GM12878 (cell line): Measurements from ENCODE around the gene SLC34A1. TPM values are rescaled to one million over a fixed set of nuclear protein-coding genes. Genes with fewer than 3 reads are reported as not detected.

Experiments used
- CEBPB ChIP-seq, 2 experiments: fragments of 150-350 bp in 1 of 2; IDR thresholded peaks; 2 replicates each; pipeline ENCODE4 v1.6.1; 2012 to 2014; ENCODE audit warnings: low read depth in 2 of 2, low read length in 2 of 2, borderline replicate concordance in 1 of 2, inconsistent platforms in 1 of 2
- CTCF ChIP-seq, 3 experiments: IDR thresholded peaks in 2 of 3; conservative IDR thresholded peaks in 1 of 3; 2 replicates each; pipeline ENCODE4 v1.5.1; 2011; ENCODE audit warnings: low read depth in 3 of 3, low read length in 3 of 3, mild to moderate bottlenecking in 3 of 3, control low read depth in 2 of 3, moderate library complexity in 2 of 3, inconsistent platforms in 1 of 3, mixed read lengths in 1 of 3; ENCODE audit not compliant: control insufficient read depth in 2 of 3, insufficient read depth in 1 of 3; ENCODE audit errors: extremely low read depth in 1 of 3
- CUX1 ChIP-seq: IDR thresholded peaks from 2 replicates; pipeline ENCODE4 v1.6.1; 2012; ENCODE audit warnings: improper control_type of control experiment, low read depth, low read length; ENCODE audit not compliant: insufficient replicate concordance
- ESRRA ChIP-seq: IDR thresholded peaks from 2 replicates; pipeline ENCODE4 v1.6.1; 2012; ENCODE audit warnings: mild to moderate bottlenecking, low read length, improper control_type of control experiment
- FOS ChIP-seq: IDR thresholded peaks from 3 replicates; pipeline ENCODE4 v1.6.1; 2011; ENCODE audit warnings: borderline replicate concordance; ENCODE audit not compliant: insufficient read length; ENCODE audit errors: extremely low read depth
- MXI1 ChIP-seq: fragments of 150-350 bp; IDR thresholded peaks from 2 replicates; pipeline ENCODE4 v1.6.1; 2011; ENCODE audit warnings: low read depth, mild to moderate bottlenecking, inconsistent platforms, low read length, improper control_type of control experiment
- NR2C2 ChIP-seq: IDR thresholded peaks from 2 replicates; pipeline ENCODE4 v1.6.1; 2011; ENCODE audit warnings: borderline replicate concordance, low read depth; ENCODE audit not compliant: control insufficient read depth, insufficient read length
- RCOR1 ChIP-seq: conservative IDR thresholded peaks from 2 replicates; pipeline ENCODE4 v1.6.1; 2012; ENCODE audit warnings: low read depth, low read length, improper control_type of control experiment
- RELA ChIP-seq: fragments of 450-650 bp; IDR thresholded peaks from 2 replicates; pipeline ENCODE4 v1.8.0; 2014; ENCODE audit warnings: borderline replicate concordance; ENCODE audit not compliant: partially characterized antibody
- SMAD5 ChIP-seq: IDR thresholded peaks from 2 replicates; pipeline ENCODE4 v1.6.1; 2016; ENCODE audit warnings: antibody characterized with exemption, low read depth
- TAF1 ChIP-seq: IDR thresholded peaks from 2 replicates; pipeline ENCODE4 v1.6.1; 2011; ENCODE audit warnings: mild to moderate bottlenecking, low read depth, low read length, borderline replicate concordance
- TCF12 ChIP-seq: IDR thresholded peaks from 2 replicates; pipeline ENCODE4 v1.6.1; 2011; ENCODE audit warnings: low read depth, mild to moderate bottlenecking, low read length
- WRNIP1 ChIP-seq: IDR thresholded peaks from 2 replicates; pipeline ENCODE4 v1.6.1; 2011; ENCODE audit warnings: low read depth, low read length, improper control_type of control experiment, borderline replicate concordance
- YY1 ChIP-seq: IDR thresholded peaks from 2 replicates; pipeline ENCODE4 v1.6.1; 2011; ENCODE audit warnings: low read depth, mild to moderate bottlenecking, low read length
- ZNF274 ChIP-seq: IDR thresholded peaks from one replicate; pipeline ENCODE4 v1.8.0; 2011; ENCODE audit not compliant: insufficient read length, insufficient read depth
- ZNF622 ChIP-seq: fragments of 450-650 bp; IDR thresholded peaks from 2 replicates; pipeline ENCODE4 v1.6.1; 2017; ENCODE audit warnings: mild to moderate bottlenecking, inconsistent platforms
- polyA plus RNA-seq, 11 experiments: library from polyadenylated mRNA; depleted of rRNA in 4 of 11; unstranded in 6 of 11; stranded (reverse) in 5 of 11; fragments of >200 nt; fragmentation: Nextera tagmentation in 4 of 11; fragmentation: Illumina TruSeq in 1 of 11; extraction: Ambion mirVana in 4 of 11; extraction: Trizol in 1 of 11; gene quantifications; 1 replicate in 1 of 11; 2 replicates in 10 of 11; pipeline versions ENCODE4 v1.2.1 to v1.2.3, GENCODE V29; 2011 to 2016; ENCODE audit warnings: inconsistent platforms in 2 of 11, missing spikeins in 2 of 11, low read depth in 1 of 11
- total RNA-seq, 4 experiments: library from RNA; depleted of rRNA in 3 of 4; stranded (reverse); fragments of >200 nt in 3 of 4; fragmentation: Illumina TruSeq in 1 of 4; extraction: Trizol in 1 of 4; gene quantifications; 2 replicates each; pipeline versions ENCODE4 v1.2.1 to v1.2.3, GENCODE V29; 2013 to 2021
- TF ChIP-seq, protein P1 (sequence below): IDR thresholded peaks from 2 replicates; pipeline ENCODE4 v1.6.1; 2012; ENCODE audit warnings: low read depth, low read length, improper control_type of control experiment

SLC34A1 gene
- total and polyA plus RNA-seq, 10 of the 15 experiments (the other 5 are each of a cell fraction or from before 2014, with no cell fraction given) = 0.03 to 0.14 (median 0.09) TPM; not detected in 2

DNA sequence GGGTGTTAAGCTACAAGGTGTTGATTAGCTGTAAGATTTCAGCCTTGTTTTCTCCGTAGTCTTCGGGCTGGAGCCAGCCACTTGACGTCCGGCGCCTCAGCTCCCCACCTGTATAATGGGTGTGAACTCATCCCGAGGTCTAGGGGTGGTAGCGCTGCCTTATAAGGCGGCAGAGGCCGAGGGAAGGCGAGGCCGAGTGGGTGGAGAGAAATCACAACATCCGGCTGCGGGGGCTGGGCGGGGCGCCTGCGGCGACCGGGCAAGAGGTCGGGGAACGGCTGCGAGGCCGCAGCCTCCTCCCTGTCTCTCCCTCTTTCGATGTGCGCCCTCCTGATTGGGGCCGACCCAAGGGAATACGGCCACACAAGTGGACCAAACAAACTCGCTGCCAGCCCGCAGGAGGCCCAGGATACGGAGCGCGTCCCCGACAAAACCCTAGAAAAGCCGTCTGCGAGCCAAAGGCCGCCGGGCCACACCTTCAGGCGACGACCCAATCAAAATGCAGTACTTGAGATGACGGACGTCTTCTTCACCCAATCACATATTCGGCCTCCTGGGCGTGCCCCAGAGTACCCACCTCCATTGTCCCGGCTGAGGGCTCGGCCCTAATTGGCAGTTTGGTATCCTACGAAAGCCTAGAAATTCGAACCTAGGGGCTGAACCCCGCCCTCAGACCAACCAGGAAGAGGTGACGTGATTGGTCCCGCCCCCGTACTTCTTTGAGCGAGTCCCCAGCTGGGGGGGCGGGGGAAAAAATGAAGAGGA lies 41.7 kb downstream of the SLC34A1 start (continued):
- TF ChIP-seq CTCF (IDR thresholded peaks at IDR 0.05 in 2 of 3, conservative IDR thresholded peaks at IDR 0.05 in 1 of 3; ENCODE audit: control insufficient read depth in 2 of 3, extremely low read depth in 1 of 3, insufficient read depth in 1 of 3, low read depth in 3 of 3, low read length in 3 of 3) = no peak
- peak; percentile 80 for TF ChIP-seq RELA
- no peak for TF ChIP-seq ZNF622
- peak; percentile 79 for TF ChIP-seq TAF1
- TF ChIP-seq ESRRA = no peak
- no peak; the same call in 1 of the 2 replicates for TF ChIP-seq MXI1
- TF ChIP-seq NR2C2 = no peak
- peak; percentile 71 for TF ChIP-seq YY1
- TF ChIP-seq, protein P1, sequence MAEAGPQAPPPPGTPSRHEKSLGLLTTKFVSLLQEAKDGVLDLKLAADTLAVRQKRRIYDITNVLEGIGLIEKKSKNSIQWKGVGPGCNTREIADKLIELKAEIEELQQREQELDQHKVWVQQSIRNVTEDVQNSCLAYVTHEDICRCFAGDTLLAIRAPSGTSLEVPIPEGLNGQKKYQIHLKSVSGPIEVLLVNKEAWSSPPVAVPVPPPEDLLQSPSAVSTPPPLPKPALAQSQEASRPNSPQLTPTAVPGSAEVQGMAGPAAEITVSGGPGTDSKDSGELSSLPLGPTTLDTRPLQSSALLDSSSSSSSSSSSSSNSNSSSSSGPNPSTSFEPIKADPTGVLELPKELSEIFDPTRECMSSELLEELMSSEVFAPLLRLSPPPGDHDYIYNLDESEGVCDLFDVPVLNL = peak; percentile 70
- no peak for TF ChIP-seq TCF12
- no peak for TF ChIP-seq CUX1
- TF ChIP-seq CEBPB (IDR thresholded peaks at IDR 0.05; ENCODE audit: borderline replicate concordance in 1 of 2, low read depth in 2 of 2, low read length in 2 of 2) = no peak
- TF ChIP-seq ZNF274 = no peak
- peak; percentile 78; the same call in 1 of the 2 replicates for TF ChIP-seq RCOR1
- TF ChIP-seq FOS = peak; percentile 73
- no peak for TF ChIP-seq WRNIP1
- peak; percentile 76; the same call in 1 of the 2 replicates for TF ChIP-seq SMAD5
